ENCODE measurements around the gene KLRC1.
"Not testable (repeated sequence)": the region's sequence is repeated elsewhere in the genome, so short reads cannot be mapped to it uniquely, and the experiment has no call there.

The KLRC1 gene

DNA sequence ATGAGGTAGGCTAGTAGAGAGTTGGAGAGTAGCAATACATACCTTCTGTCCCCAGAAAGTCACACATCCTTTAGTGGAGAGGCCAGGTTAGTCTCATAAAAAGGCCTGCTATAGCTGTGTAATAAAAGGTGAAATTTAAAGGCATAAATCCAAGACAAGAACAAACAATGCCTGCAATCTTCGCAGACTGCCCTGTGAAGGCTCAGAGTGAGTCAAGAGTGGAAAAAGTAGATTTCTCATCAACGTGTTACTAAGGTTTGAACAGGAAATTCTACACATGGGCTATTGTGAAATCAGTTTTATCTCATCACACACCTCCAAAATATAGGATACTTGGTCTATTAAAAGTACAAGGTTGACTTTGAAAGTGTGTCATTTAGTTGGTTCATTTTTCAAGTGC is at the start of gene KLRC1:
KLRC1 (minus strand) TSS at position 222 of the 400 bp plus-strand sequence. CDS start 2,221 bp downstream, outside the sequence.
- no peaks in the 10 kb centered on the region for H3K36me3 ChIP-seq (ENCODE audit: control insufficient read depth in 2 of 2, insufficient read depth in 2 of 2, low read length in 2 of 2)
- H3K9me3 ChIP-seq (ENCODE audit: control insufficient read depth in 2 of 2, low read length in 2 of 2) = peaks cover 3 to 4% of the 10 kb centered on the region in 2 donors
- H3K9ac ChIP-seq (ENCODE audit: low read depth in 1 of 2, low read length in 2 of 2) = no peak within 1 kb of the TSS
- no peak within 1 kb of the TSS for H3K4me3 ChIP-seq (ENCODE audit: low read length in 2 of 2)
- H3K4me1 ChIP-seq (ENCODE audit: control insufficient read depth in 2 of 2, insufficient read depth in 2 of 2, low read length in 2 of 2) = peaks cover 0 to 2% of the 10 kb centered on the region in 2 donors
- H3K27ac ChIP-seq (ENCODE audit: low read depth in 2 of 2, low read length in 2 of 2) = no peak within 1 kb of the TSS
- no peaks in the 10 kb centered on the region for H3K27me3 ChIP-seq (ENCODE audit: control insufficient read depth in 2 of 2, insufficient read depth in 2 of 2, low read length in 2 of 2)

DNA sequence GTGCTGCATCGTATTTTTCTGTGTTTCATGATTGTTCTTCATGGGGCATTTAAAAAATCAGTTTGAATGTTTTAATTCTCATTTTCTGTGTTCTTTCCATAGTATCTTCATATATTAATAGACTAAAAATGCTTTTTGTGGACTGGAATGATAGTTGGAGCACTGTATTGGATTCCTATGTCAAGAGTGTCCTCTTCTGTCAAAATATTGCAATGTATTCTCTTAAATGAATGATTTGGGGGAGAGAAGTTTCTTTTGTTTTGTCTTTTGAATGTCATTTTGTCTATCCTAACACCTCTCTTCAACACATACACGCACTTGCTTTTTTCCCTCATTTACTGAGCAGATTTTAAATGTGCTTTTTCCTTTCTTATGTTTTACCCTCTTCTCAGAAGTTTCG is 47.9 kb upstream of the KLRC1 start:
- Histone ChIP-seq H3K9ac (ENCODE audit: low read depth in 1 of 2, low read length in 2 of 2) (no peak overlapping the region), H3K27me3 (ENCODE audit: control insufficient read depth in 2 of 2, insufficient read depth in 2 of 2, low read length in 2 of 2) (no peaks in the 10 kb centered on the region), H3K4me1 (ENCODE audit: control insufficient read depth in 2 of 2, insufficient read depth in 2 of 2, low read length in 2 of 2) (no peaks in the 10 kb centered on the region), H3K27ac (ENCODE audit: low read depth in 2 of 2, low read length in 2 of 2) (no peak overlapping the region), H3K4me3 (ENCODE audit: low read length in 2 of 2) (no peak overlapping the region), H3K9me3 (ENCODE audit: control insufficient read depth in 2 of 2, low read length in 2 of 2) (no peaks in the 10 kb centered on the region), H3K36me3 (ENCODE audit: control insufficient read depth in 2 of 2, insufficient read depth in 2 of 2, low read length in 2 of 2) (no peaks in the 10 kb centered on the region)

DNA sequence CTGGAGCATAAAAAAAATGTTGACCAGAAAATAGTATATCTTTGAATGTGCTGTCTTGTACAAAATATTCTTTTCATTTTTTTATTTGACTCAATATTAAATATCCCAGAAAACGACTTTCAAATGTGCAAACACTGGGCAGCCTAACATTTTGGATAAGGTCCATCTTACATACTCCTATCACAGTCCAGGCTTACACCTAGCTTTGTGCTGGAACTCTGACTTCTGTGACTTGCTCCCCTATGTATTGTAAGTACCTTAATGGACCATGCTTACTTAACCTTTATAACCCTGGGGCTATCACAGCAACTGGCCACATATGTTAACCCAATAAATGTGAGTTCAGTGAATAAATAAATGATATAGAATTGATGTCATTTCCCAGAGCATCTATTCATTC is 44.9 kb upstream of the KLRC1 start:
- no peaks in the 10 kb centered on the region for H3K36me3 ChIP-seq (ENCODE audit: control insufficient read depth in 2 of 2, insufficient read depth in 2 of 2, low read length in 2 of 2)
- H3K27me3 ChIP-seq (ENCODE audit: control insufficient read depth in 2 of 2, insufficient read depth in 2 of 2, low read length in 2 of 2) = no peaks in the 10 kb centered on the region
- no peaks in the 10 kb centered on the region for H3K9me3 ChIP-seq (ENCODE audit: control insufficient read depth in 2 of 2, low read length in 2 of 2)
- no peaks in the 10 kb centered on the region for H3K4me1 ChIP-seq (ENCODE audit: control insufficient read depth in 2 of 2, insufficient read depth in 2 of 2, low read length in 2 of 2)
- no peak overlapping the region for H3K27ac ChIP-seq (ENCODE audit: low read depth in 2 of 2, low read length in 2 of 2)
- H3K4me3 ChIP-seq (ENCODE audit: low read length in 2 of 2) = no peak overlapping the region
- no peak overlapping the region for H3K9ac ChIP-seq (ENCODE audit: low read depth in 1 of 2, low read length in 2 of 2)

DNA sequence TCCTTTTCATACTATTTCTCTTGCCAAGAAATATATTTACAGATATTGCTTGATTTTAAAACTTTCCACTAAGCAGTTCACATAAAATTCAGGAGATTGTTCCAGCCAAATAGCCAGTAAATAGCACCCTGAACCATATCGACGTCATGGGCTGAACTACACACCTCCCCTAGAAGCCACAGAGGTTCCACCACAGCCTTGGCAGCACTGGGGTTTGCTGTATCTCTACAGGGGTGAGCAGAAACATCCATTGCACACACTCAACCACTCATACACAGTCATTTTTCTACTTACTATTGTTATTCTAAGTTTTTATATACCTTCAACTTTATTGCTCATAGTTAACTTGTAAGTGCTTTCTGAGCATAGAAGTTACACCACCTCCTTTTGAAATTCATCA is 44.4 kb upstream of the KLRC1 start:
- Histone ChIP-seq H3K9ac (ENCODE audit: low read depth in 1 of 2, low read length in 2 of 2) (no peak overlapping the region), H3K36me3 (ENCODE audit: control insufficient read depth in 2 of 2, insufficient read depth in 2 of 2, low read length in 2 of 2) (no peaks in the 10 kb centered on the region), H3K4me3 (ENCODE audit: low read length in 2 of 2) (no peak overlapping the region), H3K27ac (ENCODE audit: low read depth in 2 of 2, low read length in 2 of 2) (no peak overlapping the region), H3K9me3 (ENCODE audit: control insufficient read depth in 2 of 2, low read length in 2 of 2) (no peaks in the 10 kb centered on the region), H3K4me1 (ENCODE audit: control insufficient read depth in 2 of 2, insufficient read depth in 2 of 2, low read length in 2 of 2) (no peaks in the 10 kb centered on the region), H3K27me3 (ENCODE audit: control insufficient read depth in 2 of 2, insufficient read depth in 2 of 2, low read length in 2 of 2) (no peaks in the 10 kb centered on the region)

DNA sequence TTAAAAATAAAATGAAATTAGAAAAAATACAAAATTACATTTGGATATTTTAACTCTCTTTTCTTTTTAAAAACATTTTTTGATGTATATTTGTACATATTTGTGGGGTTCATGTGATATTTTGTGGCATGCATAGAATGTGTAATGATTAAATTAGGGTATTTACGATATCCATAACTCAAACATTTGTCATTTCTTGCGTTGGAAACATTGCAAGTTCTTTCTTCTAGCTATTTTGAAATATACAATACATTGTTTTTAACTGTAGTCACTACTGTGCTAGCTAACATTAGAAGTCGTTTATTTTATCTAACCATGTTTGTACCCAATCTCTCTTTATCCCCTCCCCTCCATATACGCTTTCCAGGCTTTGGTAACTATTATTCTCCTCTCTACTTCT is 38.6 kb upstream of the KLRC1 start:
- Histone ChIP-seq H3K4me1 (ENCODE audit: control insufficient read depth in 2 of 2, insufficient read depth in 2 of 2, low read length in 2 of 2) (no peaks in the 10 kb centered on the region), H3K9ac (ENCODE audit: low read depth in 1 of 2, low read length in 2 of 2) (no peak overlapping the region), H3K27ac (ENCODE audit: low read depth in 2 of 2, low read length in 2 of 2) (no peak overlapping the region), H3K9me3 (ENCODE audit: control insufficient read depth in 2 of 2, low read length in 2 of 2) (no peaks in the 10 kb centered on the region), H3K4me3 (ENCODE audit: low read length in 2 of 2) (no peak overlapping the region), H3K36me3 (ENCODE audit: control insufficient read depth in 2 of 2, insufficient read depth in 2 of 2, low read length in 2 of 2) (no peaks in the 10 kb centered on the region), H3K27me3 (ENCODE audit: control insufficient read depth in 2 of 2, insufficient read depth in 2 of 2, low read length in 2 of 2) (no peaks in the 10 kb centered on the region)

DNA sequence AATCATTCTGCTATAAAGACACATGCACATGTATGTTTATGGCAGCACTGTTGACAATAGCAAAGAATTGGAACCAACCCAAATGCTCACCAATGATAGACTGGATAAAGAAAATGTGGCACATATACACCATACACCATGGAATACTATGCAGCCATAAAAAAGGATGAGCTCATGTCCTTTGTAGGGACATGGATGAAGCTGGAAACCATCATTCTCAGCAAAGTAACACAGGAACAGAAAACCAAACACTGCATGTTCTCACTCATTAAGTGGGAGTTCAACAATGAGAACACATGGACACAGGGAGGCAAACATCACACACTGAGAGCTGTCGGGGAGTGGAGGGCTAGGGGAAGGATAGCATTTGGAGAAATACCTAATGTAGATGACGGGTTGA is 34.2 kb upstream of the KLRC1 start:
- not testable (repeated sequence) for H3K4me1 ChIP-seq (ENCODE audit: control insufficient read depth in 2 of 2, insufficient read depth in 2 of 2, low read length in 2 of 2); H3K36me3 ChIP-seq (ENCODE audit: control insufficient read depth in 2 of 2, insufficient read depth in 2 of 2, low read length in 2 of 2); H3K27me3 ChIP-seq (ENCODE audit: control insufficient read depth in 2 of 2, insufficient read depth in 2 of 2, low read length in 2 of 2)

DNA sequence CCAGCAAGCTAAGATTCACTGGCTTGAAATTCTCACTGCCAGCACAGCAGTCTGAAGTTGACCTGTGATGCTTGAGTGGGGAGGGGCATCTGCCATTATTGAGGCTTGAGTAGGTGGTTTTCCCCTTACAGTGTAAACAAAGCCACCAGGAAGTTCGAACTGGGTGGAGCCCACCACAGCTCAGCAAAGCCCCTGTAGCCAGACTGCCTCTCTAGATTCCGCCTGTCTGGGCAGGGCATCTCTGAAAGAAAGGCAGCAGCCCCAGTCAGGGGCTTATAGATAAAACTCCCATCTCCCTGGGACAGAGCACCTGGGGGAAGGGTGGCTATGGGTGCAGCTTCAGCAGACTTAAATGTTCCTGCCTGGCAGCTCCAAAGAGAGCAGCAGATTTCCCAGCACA is 28.7 kb upstream of the KLRC1 start:
- not testable (repeated sequence) for H3K27me3 ChIP-seq (ENCODE audit: control insufficient read depth in 2 of 2, insufficient read depth in 2 of 2, low read length in 2 of 2); H3K4me3 ChIP-seq (ENCODE audit: low read length in 2 of 2); H3K27ac ChIP-seq (ENCODE audit: low read depth in 2 of 2, low read length in 2 of 2); H3K9me3 ChIP-seq (ENCODE audit: control insufficient read depth in 2 of 2, low read length in 2 of 2); H3K36me3 ChIP-seq (ENCODE audit: control insufficient read depth in 2 of 2, insufficient read depth in 2 of 2, low read length in 2 of 2); H3K4me1 ChIP-seq (ENCODE audit: control insufficient read depth in 2 of 2, insufficient read depth in 2 of 2, low read length in 2 of 2); H3K9ac ChIP-seq (ENCODE audit: low read depth in 1 of 2, low read length in 2 of 2)

More for the DNA sequence above, 34.2 kb upstream of the KLRC1 start:
- H3K9me3 ChIP-seq (ENCODE audit: control insufficient read depth in 2 of 2, low read length in 2 of 2); H3K9ac ChIP-seq (ENCODE audit: low read depth in 1 of 2, low read length in 2 of 2); H3K27ac ChIP-seq (ENCODE audit: low read depth in 2 of 2, low read length in 2 of 2); H3K4me3 ChIP-seq (ENCODE audit: low read length in 2 of 2): not testable (repeated sequence)

DNA sequence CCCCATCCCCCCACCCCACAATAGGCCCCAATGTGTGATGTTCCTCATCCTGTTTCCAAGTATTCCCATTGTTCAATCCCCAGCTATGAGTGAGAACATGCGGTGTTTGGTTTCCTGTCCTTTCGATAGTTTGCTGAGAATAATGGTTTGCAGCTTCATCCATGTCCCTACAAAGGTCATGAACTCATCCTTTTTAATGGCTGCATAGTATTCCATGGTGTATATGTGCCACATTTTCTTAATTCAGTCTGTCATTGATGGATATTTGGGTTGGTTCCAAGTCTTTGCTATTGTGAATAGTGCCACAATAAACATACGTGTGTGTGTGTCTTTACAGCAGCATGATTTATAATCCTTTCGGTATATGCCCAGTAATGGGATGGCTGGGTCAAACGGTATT is 19.6 kb upstream of the KLRC1 start:
- H3K36me3 ChIP-seq (ENCODE audit: control insufficient read depth in 2 of 2, insufficient read depth in 2 of 2, low read length in 2 of 2); H3K9me3 ChIP-seq (ENCODE audit: control insufficient read depth in 2 of 2, low read length in 2 of 2); H3K4me3 ChIP-seq (ENCODE audit: low read length in 2 of 2); H3K9ac ChIP-seq (ENCODE audit: low read depth in 1 of 2, low read length in 2 of 2); H3K27me3 ChIP-seq (ENCODE audit: control insufficient read depth in 2 of 2, insufficient read depth in 2 of 2, low read length in 2 of 2); H3K27ac ChIP-seq (ENCODE audit: low read depth in 2 of 2, low read length in 2 of 2); H3K4me1 ChIP-seq (ENCODE audit: control insufficient read depth in 2 of 2, insufficient read depth in 2 of 2, low read length in 2 of 2): not testable (repeated sequence)

DNA sequence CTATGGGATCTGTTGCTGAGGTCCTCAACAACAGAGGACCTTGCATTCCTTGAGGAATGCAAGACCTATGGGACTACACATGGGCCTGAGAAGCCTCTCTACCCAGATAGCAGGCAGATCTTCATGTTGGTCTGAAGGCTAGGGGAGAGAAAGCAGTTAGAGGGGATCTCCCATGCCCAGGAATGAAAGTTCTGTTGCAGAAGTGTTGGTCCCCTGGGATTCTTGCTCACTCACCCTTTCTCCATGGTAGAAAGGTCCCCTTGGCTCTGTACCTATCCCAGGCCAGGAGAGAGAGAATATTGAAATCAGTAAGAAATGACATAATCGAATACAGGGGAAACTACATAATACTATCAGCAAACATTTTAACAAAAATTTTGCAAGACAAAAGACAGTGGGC is 16.5 kb upstream of the KLRC1 start:
- Histone ChIP-seq H3K9ac (ENCODE audit: low read depth in 1 of 2, low read length in 2 of 2) (no peak overlapping the region), H3K36me3 (ENCODE audit: control insufficient read depth in 2 of 2, insufficient read depth in 2 of 2, low read length in 2 of 2) (no peaks in the 10 kb centered on the region), H3K4me1 (ENCODE audit: control insufficient read depth in 2 of 2, insufficient read depth in 2 of 2, low read length in 2 of 2) (no peaks in the 10 kb centered on the region), H3K9me3 (ENCODE audit: control insufficient read depth in 2 of 2, low read length in 2 of 2) (no peaks in the 10 kb centered on the region), H3K4me3 (ENCODE audit: low read length in 2 of 2) (no peak overlapping the region), H3K27ac (ENCODE audit: low read depth in 2 of 2, low read length in 2 of 2) (no peak overlapping the region), H3K27me3 (ENCODE audit: control insufficient read depth in 2 of 2, insufficient read depth in 2 of 2, low read length in 2 of 2) (no peaks in the 10 kb centered on the region)

DNA sequence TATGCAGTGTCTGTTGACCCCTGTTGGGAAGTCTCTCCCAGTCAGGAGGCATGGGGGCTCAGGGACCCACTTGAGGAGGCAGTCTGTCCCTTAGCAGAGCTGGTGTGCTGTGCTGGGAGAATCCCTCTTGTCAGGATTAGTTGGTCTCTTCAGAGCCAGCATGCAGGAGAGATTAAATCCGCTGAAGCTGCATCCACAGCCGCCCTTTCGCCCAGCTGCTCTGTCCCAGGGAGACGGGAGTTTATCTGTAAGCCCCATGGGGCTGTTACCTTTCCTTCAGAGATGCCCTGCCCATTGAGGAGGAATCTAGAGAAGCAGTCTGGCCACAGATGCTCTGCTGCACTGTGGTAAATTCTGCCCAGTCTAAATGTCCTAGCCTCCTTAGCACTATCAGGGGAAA is 13.1 kb upstream of the KLRC1 start:
- Histone ChIP-seq H3K4me1 (ENCODE audit: control insufficient read depth in 2 of 2, insufficient read depth in 2 of 2, low read length in 2 of 2) (no peaks in the 10 kb centered on the region), H3K27ac (ENCODE audit: low read depth in 2 of 2, low read length in 2 of 2) (no peak overlapping the region), H3K9me3 (ENCODE audit: control insufficient read depth in 2 of 2, low read length in 2 of 2) (no peaks in the 10 kb centered on the region), H3K36me3 (ENCODE audit: control insufficient read depth in 2 of 2, insufficient read depth in 2 of 2, low read length in 2 of 2) (no peaks in the 10 kb centered on the region), H3K9ac (ENCODE audit: low read depth in 1 of 2, low read length in 2 of 2) (no peak overlapping the region), H3K27me3 (ENCODE audit: control insufficient read depth in 2 of 2, insufficient read depth in 2 of 2, low read length in 2 of 2) (no peaks in the 10 kb centered on the region), H3K4me3 (ENCODE audit: low read length in 2 of 2) (no peak overlapping the region)

DNA sequence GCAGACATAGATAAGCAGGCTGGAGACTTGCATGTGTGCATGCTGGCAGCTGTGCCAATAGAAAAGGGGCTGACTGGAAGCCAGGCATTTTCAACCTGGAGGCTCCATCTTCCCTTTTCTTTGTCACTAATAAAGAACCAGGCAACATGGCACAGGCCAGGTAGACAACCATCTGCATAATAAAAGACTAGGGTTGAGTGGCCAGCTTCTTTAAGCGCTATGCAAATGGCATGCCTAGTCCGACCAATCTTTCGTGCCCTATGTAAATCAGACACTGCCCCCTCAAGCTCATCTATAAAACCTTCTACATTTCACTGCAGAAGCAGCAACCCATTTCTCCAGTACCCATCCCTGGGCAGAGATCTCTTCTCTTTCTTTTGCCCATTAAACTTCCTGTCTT is 4.6 kb upstream of the KLRC1 start:
- H3K27me3 ChIP-seq (ENCODE audit: control insufficient read depth in 2 of 2, insufficient read depth in 2 of 2, low read length in 2 of 2) = no peaks in the 10 kb centered on the region
- H3K9ac ChIP-seq (ENCODE audit: low read depth in 1 of 2, low read length in 2 of 2) = no peak overlapping the region
- H3K4me3 ChIP-seq (ENCODE audit: low read length in 2 of 2) = no peak overlapping the region
- no peaks in the 10 kb centered on the region for H3K36me3 ChIP-seq (ENCODE audit: control insufficient read depth in 2 of 2, insufficient read depth in 2 of 2, low read length in 2 of 2)
- H3K4me1 ChIP-seq (ENCODE audit: control insufficient read depth in 2 of 2, insufficient read depth in 2 of 2, low read length in 2 of 2) = peaks cover 0 to 2% of the 10 kb centered on the region in 2 donors
- peaks cover 3 to 4% of the 10 kb centered on the region in 2 donors for H3K9me3 ChIP-seq (ENCODE audit: control insufficient read depth in 2 of 2, low read length in 2 of 2)
- no peak overlapping the region for H3K27ac ChIP-seq (ENCODE audit: low read depth in 2 of 2, low read length in 2 of 2)
